ENCODE results near the gene SVIL. TPM values are rescaled to one million over a fixed set of nuclear protein-coding genes. Genes with fewer than 3 reads are reported as not detected.

The SVIL gene
- polyA plus RNA-seq, 1 donor (not counting 4 experiments of a cell fraction or from before 2014, with no cell fraction given) = 16.2 TPM

- Histone ChIP-seq H3K27ac (ENCODE audit: control insufficient read depth, insufficient read depth, low read length) (no peak overlapping the region), H3K4me3 (ENCODE audit: control insufficient read depth in 2 of 3, extremely low read depth in 1 of 3, insufficient read depth in 2 of 3, low read depth in 1 of 3, low read length in 3 of 3) (no peak overlapping the region)
Observed at GRCh38 chr10:29411666-29412315, 223.0 kb downstream of the SVIL start.

GRCh38 chr10:29409241-29410054, 225.3 kb downstream of the SVIL start:
- FAIRE-seq = no peak

More at GRCh38 chr10:29411666-29412315, 223.0 kb downstream of the SVIL start:
- FAIRE-seq = no peak
- no peaks in the 10 kb centered on the region for H3K9me1 ChIP-seq (ENCODE audit: control insufficient read depth, extremely low read depth, insufficient read depth, low read length)
- no peaks in the 10 kb centered on the region for H3K36me3 ChIP-seq (ENCODE audit: control insufficient read depth in 2 of 2, extremely low read depth in 1 of 2, insufficient read depth in 2 of 2, low read length in 2 of 2)
- H2AFZ ChIP-seq (ENCODE audit: control insufficient read depth, low read length) = no peak overlapping the region
- DNase-seq (ENCODE audit: low read depth, low spot score) = no peak
- H3K4me2 ChIP-seq (ENCODE audit: control insufficient read depth, extremely low read depth, insufficient read depth, low read depth, low read length) = peak overlapping the region; percentile 3
- H3K4me1 ChIP-seq (ENCODE audit: control insufficient read depth, extremely low read depth, insufficient read depth, low read length) = peaks cover 15% of the 10 kb centered on the region
- TF ChIP-seq CTCF (optimal IDR thresholded peaks at IDR 0.05 in 1 of 3, IDR thresholded peaks at IDR 0.05 in 1 of 3, conservative IDR thresholded peaks at IDR 0.05 in 1 of 3; ENCODE audit: extremely low read depth in 1 of 3, insufficient read depth in 2 of 3, low read length in 3 of 3) (no peak), EZH2 (IDR thresholded peaks at IDR 0.05; ENCODE audit: low read length) (no peak)
- H3K9me3 ChIP-seq (ENCODE audit: control insufficient read depth, low read depth, low read length) = no peaks in the 10 kb centered on the region
- no peaks in the 10 kb centered on the region for H3K27me3 ChIP-seq (ENCODE audit: control insufficient read depth, extremely low read depth, insufficient read depth, low read length)
- dilution Hi-C loops (cut with MboI; ENCODE audit: extremely low pct_ligation_motif_present, low sequenced_read_pairs) = no loop called here
- H4K20me1 ChIP-seq (ENCODE audit: control insufficient read depth, extremely low read depth, insufficient read depth, low read length) = peaks cover 3% of the 10 kb centered on the region
- peaks cover 68% of the 10 kb centered on the region for H3K79me2 ChIP-seq (ENCODE audit: control insufficient read depth, insufficient read depth, low read length)
- no peak overlapping the region for H3K9ac ChIP-seq (ENCODE audit: control insufficient read depth, extremely low read depth, insufficient read depth, low read length)

More at GRCh38 chr10:29409241-29410054, 225.3 kb downstream of the SVIL start:
- dilution Hi-C loops (cut with MboI; ENCODE audit: extremely low pct_ligation_motif_present, low sequenced_read_pairs) = no loop called here
- no peaks in the 10 kb centered on the region for H3K36me3 ChIP-seq (ENCODE audit: control insufficient read depth in 2 of 2, extremely low read depth in 1 of 2, insufficient read depth in 2 of 2, low read length in 2 of 2)
- peak overlapping the region; percentile 99 for H2AFZ ChIP-seq (ENCODE audit: control insufficient read depth, low read length)
- peak overlapping the region; percentile 57 to 84 (median 66) for H3K4me3 ChIP-seq (ENCODE audit: control insufficient read depth in 2 of 3, extremely low read depth in 1 of 3, insufficient read depth in 2 of 3, low read depth in 1 of 3, low read length in 3 of 3)
- H3K4me1 ChIP-seq (ENCODE audit: control insufficient read depth, extremely low read depth, insufficient read depth, low read length) = peaks cover 15% of the 10 kb centered on the region
- DNase-seq (ENCODE audit: low read depth, low spot score) = no peak
- H3K79me2 ChIP-seq (ENCODE audit: control insufficient read depth, insufficient read depth, low read length) = peaks cover 51% of the 10 kb centered on the region
- H3K9ac ChIP-seq (ENCODE audit: control insufficient read depth, extremely low read depth, insufficient read depth, low read length) = peak overlapping the region; percentile 74
- no peaks in the 10 kb centered on the region for H3K27me3 ChIP-seq (ENCODE audit: control insufficient read depth, extremely low read depth, insufficient read depth, low read length)
- no peaks in the 10 kb centered on the region for H3K9me3 ChIP-seq (ENCODE audit: control insufficient read depth, low read depth, low read length)
- no peak for TF ChIP-seq EZH2 (IDR thresholded peaks at IDR 0.05; ENCODE audit: low read length)
- TF ChIP-seq CTCF (optimal IDR thresholded peaks at IDR 0.05 in 1 of 3, IDR thresholded peaks at IDR 0.05 in 1 of 3, conservative IDR thresholded peaks at IDR 0.05 in 1 of 3; ENCODE audit: extremely low read depth in 1 of 3, insufficient read depth in 2 of 3, low read length in 3 of 3) = no peak
- H3K4me2 ChIP-seq (ENCODE audit: control insufficient read depth, extremely low read depth, insufficient read depth, low read depth, low read length) = peak overlapping the region; percentile 95
- peak overlapping the region; percentile 75 for H3K27ac ChIP-seq (ENCODE audit: control insufficient read depth, insufficient read depth, low read length)
- H3K9me1 ChIP-seq (ENCODE audit: control insufficient read depth, extremely low read depth, insufficient read depth, low read length) = no peaks in the 10 kb centered on the region
- peaks cover 3% of the 10 kb centered on the region for H4K20me1 ChIP-seq (ENCODE audit: control insufficient read depth, extremely low read depth, insufficient read depth, low read length)

All from keratinocyte (primary cell).